SK-N-SH (cell line): ENCODE results near the gene SDS. TPM values are rescaled to one million over a fixed set of nuclear protein-coding genes. Genes with fewer than 3 reads are reported as not detected.

Experiments used
- CTCF ChIA-PET: fragments of 300-600, 350-600 bp; formaldehyde crosslinking; extraction: SDS; loops from one replicate; lab custom pipeline; 2021; lab: Yijun Ruan, JAX
- POLR2A ChIA-PET: fragments of 350-600 bp; sonication (Branson Sonifier 250); formaldehyde crosslinking; extraction: SDS; loops from one replicate; lab custom pipeline; 2020; ENCODE audit warnings: antibody characterized with exemption, inconsistent platforms; lab: Yijun Ruan, JAX
- DNase-seq: peaks from one replicate; pipeline ENCODE4 v3.0.0; 2012
- H2AFZ ChIP-seq: fragments of 200-600 bp; sonication (generic); 2 replicates; pipeline ENCODE4 v1.8.1; 2016; ENCODE audit warnings: antibody characterized with exemption, mild to moderate bottlenecking, low read depth
- H3F3A ChIP-seq: fragments of 200-600 bp; sonication (generic); replicated peaks from 2 replicates; pipeline ENCODE3; 2016; ENCODE audit warnings: antibody characterized with exemption, mild to moderate bottlenecking; ENCODE audit not compliant: insufficient read depth
- H3K27ac ChIP-seq, 2 experiments: fragments of 200-500 bp in 1 of 2; fragments of 200-600 bp in 1 of 2; sonication (Bioruptor generic) in 1 of 2; sonication (generic), shearing (Covaris generic) in 1 of 2; 2 replicates each; pipeline versions ENCODE4 v1.5.1 to v1.6.1; 2014 to 2016; ENCODE audit warnings: low read depth in 2 of 2, inconsistent platforms in 1 of 2, low read length in 1 of 2, mild to moderate bottlenecking in 1 of 2, mixed read lengths in 1 of 2
- H3K27me3 ChIP-seq: fragments of 200-600 bp; sonication (generic), shearing (Covaris generic); 2 replicates; pipeline ENCODE4 v1.6.1; 2016; ENCODE audit warnings: mixed run types; ENCODE audit not compliant: insufficient read depth
- H3K36me3 ChIP-seq, 2 experiments: fragments of 200-500 bp in 1 of 2; fragments of 200-600 bp in 1 of 2; sonication (Bioruptor generic) in 1 of 2; sonication (generic) in 1 of 2; replicated peaks in 1 of 2; 2 replicates each; pipeline versions ENCODE3 to v1.5.1; 2014 to 2016; ENCODE audit warnings: low read length in 1 of 2, mild to moderate bottlenecking in 1 of 2; ENCODE audit not compliant: insufficient read depth in 2 of 2, control insufficient read depth in 1 of 2
- H3K4me1 ChIP-seq, 2 experiments: fragments of 200-500 bp in 1 of 2; fragments of 200-600 bp in 1 of 2; sonication (Bioruptor generic) in 1 of 2; sonication (generic), shearing (Covaris generic) in 1 of 2; 2 replicates each; pipeline versions ENCODE4 v1.5.1 to v1.6.1; 2014 to 2016; ENCODE audit warnings: low read depth in 1 of 2, low read length in 1 of 2, mixed run types in 1 of 2; ENCODE audit not compliant: insufficient read depth in 2 of 2, control insufficient read depth in 1 of 2
- H3K4me2 ChIP-seq: fragments of 200-600 bp; sonication (generic), shearing (Covaris generic); 2 replicates; pipeline ENCODE4 v1.6.1; 2017; ENCODE audit warnings: mixed run types
- H3K4me3 ChIP-seq, 2 experiments: fragments of 200-500 bp in 1 of 2; fragments of 200-600 bp in 1 of 2; sonication (Bioruptor generic) in 1 of 2; sonication (generic), shearing (Covaris generic) in 1 of 2; 2 replicates each; pipeline versions ENCODE4 v1.5.1 to v1.8.1; 2014 to 2016; ENCODE audit warnings: low read depth in 2 of 2, inconsistent platforms in 1 of 2, low read length in 1 of 2, mild to moderate bottlenecking in 1 of 2, mixed read lengths in 1 of 2, moderate library complexity in 1 of 2
- H3K79me2 ChIP-seq: fragments of 200-600 bp; sonication (generic); 2 replicates; pipeline ENCODE4 v1.8.1; 2017; ENCODE audit warnings: mild to moderate bottlenecking; ENCODE audit not compliant: insufficient read depth
- H3K9ac ChIP-seq: fragments of 200-600 bp; sonication (generic); 2 replicates; pipeline ENCODE4 v1.6.1; 2017; ENCODE audit warnings: mixed run types
- H3K9me2 ChIP-seq: fragments of 200-600 bp; sonication (generic); 2 replicates; pipeline ENCODE4 v1.6.1; 2017; ENCODE audit warnings: mixed run types
- H3K9me3 ChIP-seq: fragments of 200-600 bp; sonication (generic); 2 replicates; pipeline ENCODE4 v1.6.1; 2017; ENCODE audit warnings: mixed run types, mild to moderate bottlenecking, moderate library complexity
- H4K20me1 ChIP-seq: fragments of 200-600 bp; sonication (generic); 2 replicates; pipeline ENCODE4 v1.6.1; 2017; ENCODE audit warnings: mild to moderate bottlenecking, mixed run types; ENCODE audit not compliant: insufficient read depth
- CHD2 ChIP-seq: fragments of 150-350 bp; IDR thresholded peaks from 2 replicates; pipeline ENCODE4 v1.6.1; 2018; ENCODE audit warnings: low read length; ENCODE audit not compliant: partially characterized antibody
- ELF1 ChIP-seq: IDR thresholded peaks from 2 replicates; pipeline ENCODE4 v1.4.0; 2012
- EP300 ChIP-seq, 2 experiments: IDR thresholded peaks; 2 replicates each; pipeline versions ENCODE4 v1.4.0 to v1.6.1; 2012; ENCODE audit warnings: borderline replicate concordance in 1 of 2, low read depth in 1 of 2, low read length in 1 of 2
- EZH2phosphoT487 ChIP-seq: fragments of 200-600 bp; sonication (generic); IDR thresholded peaks from 2 replicates; pipeline ENCODE4 v1.6.1; 2017; ENCODE audit warnings: low read depth, mixed run types, mild to moderate bottlenecking, antibody characterized with exemption, moderate library complexity, borderline replicate concordance
- FOSL2 ChIP-seq: IDR thresholded peaks from 2 replicates; pipeline ENCODE4 v1.4.0; 2012; ENCODE audit warnings: low read depth, mild to moderate bottlenecking, moderate library complexity, borderline replicate concordance
- GABPA ChIP-seq: IDR thresholded peaks from 2 replicates; pipeline ENCODE4 v1.4.0; 2012; ENCODE audit warnings: low read depth, mild to moderate bottlenecking
- GATA2 ChIP-seq: sonication (generic); formaldehyde crosslinking; IDR thresholded peaks from 2 replicates; pipeline ENCODE4 v1.5.0; 2020; ENCODE audit warnings: mild to moderate bottlenecking, missing genetic modification reagents
- JUND ChIP-seq: IDR thresholded peaks from 2 replicates; pipeline ENCODE4 v1.4.0; 2012
- MEF2A ChIP-seq: IDR thresholded peaks from 2 replicates; pipeline ENCODE4 v1.4.0; 2012; ENCODE audit warnings: low read depth, borderline replicate concordance
- MXI1 ChIP-seq: IDR thresholded peaks from 2 replicates; pipeline ENCODE4 v1.6.1; 2012; ENCODE audit warnings: mild to moderate bottlenecking, low read depth, low read length, improper control_type of control experiment
- NFIC ChIP-seq: IDR thresholded peaks from 2 replicates; pipeline ENCODE4 v1.4.0; 2012; ENCODE audit warnings: borderline replicate concordance
- NRF1 ChIP-seq: IDR thresholded peaks from 2 replicates; pipeline ENCODE4 v1.6.1; 2012; ENCODE audit warnings: low read depth, mild to moderate bottlenecking, low read length
- POLR2AphosphoS5 ChIP-seq: IDR thresholded peaks from 2 replicates; pipeline ENCODE4 v1.6.1; 2012; ENCODE audit warnings: low read depth, low read length
- RAD21 ChIP-seq: IDR thresholded peaks from 2 replicates; pipeline ENCODE4 v1.6.1; 2012; ENCODE audit warnings: mild to moderate bottlenecking, low read length
- RCOR1 ChIP-seq: fragments of 150-350 bp; IDR thresholded peaks from 2 replicates; pipeline ENCODE4 v1.6.1; 2017; ENCODE audit warnings: antibody characterized with exemption, low read length
- RXRA ChIP-seq: IDR thresholded peaks from 2 replicates; pipeline ENCODE4 v1.4.0; 2012; ENCODE audit warnings: low read depth, mild to moderate bottlenecking, borderline replicate concordance
- SIN3A ChIP-seq: IDR thresholded peaks from 2 replicates; pipeline ENCODE4 v1.6.1; 2012; ENCODE audit warnings: low read depth, mild to moderate bottlenecking, low read length, moderate library complexity, borderline replicate concordance
- SMC3 ChIP-seq: IDR thresholded peaks from 2 replicates; pipeline ENCODE4 v1.6.1; 2012; ENCODE audit warnings: low read depth, low read length, improper control_type of control experiment
- TAF1 ChIP-seq: IDR thresholded peaks from 2 replicates; pipeline ENCODE4 v1.6.1; 2012; ENCODE audit warnings: low read depth, mild to moderate bottlenecking, low read length, moderate library complexity, borderline replicate concordance
- TCF12 ChIP-seq: IDR thresholded peaks from 2 replicates; pipeline ENCODE4 v1.4.0; 2012
- TEAD4 ChIP-seq: IDR thresholded peaks from 2 replicates; pipeline ENCODE4 v1.4.0; 2012; ENCODE audit warnings: mild to moderate bottlenecking, borderline replicate concordance; ENCODE audit not compliant: insufficient read depth
- YY1 ChIP-seq: IDR thresholded peaks from 2 replicates; pipeline ENCODE4 v1.4.0; 2012; ENCODE audit warnings: low read depth, mild to moderate bottlenecking
- WGBS: methylation state at CpG from one replicate; pipeline ENCODE4 v1.1.6; 2017; ENCODE audit warnings: low lambda C conversion rate; 5-methylcytosine and 5-hydroxymethylcytosine counted together
- polyA plus RNA-seq, 3 experiments: library from polyadenylated mRNA; depleted of rRNA; stranded (reverse); fragments of >200 nt; gene quantifications; 2 replicates each; pipeline ENCODE4 v1.2.3, GENCODE V29; 2012
- TF ChIP-seq, protein P1 (sequence below): fragments of 150-350 bp; IDR thresholded peaks from 2 replicates; pipeline ENCODE4 v1.6.1; 2016; ENCODE audit warnings: mild to moderate bottlenecking, low read depth, low read length
- TF ChIP-seq, protein P2 (sequence below): IDR thresholded peaks from 2 replicates; pipeline ENCODE4 v1.4.0; 2012; ENCODE audit warnings: low read depth, borderline replicate concordance
- TF ChIP-seq, protein P3 (sequence below): IDR thresholded peaks from 2 replicates; pipeline ENCODE4 v1.4.0; 2012; ENCODE audit warnings: low read depth, borderline replicate concordance
- TF ChIP-seq, protein P4 (sequence below): fragments of 150-350 bp; IDR thresholded peaks from 2 replicates; pipeline ENCODE4 v1.6.1; 2017; ENCODE audit warnings: antibody characterized with exemption, low read length, low read depth, borderline replicate concordance
- TF ChIP-seq, protein P5 (sequence below): IDR thresholded peaks from 2 replicates; pipeline ENCODE4; 2012
- TF ChIP-seq, protein P6 (sequence below): IDR thresholded peaks from 2 replicates; pipeline ENCODE4 v1.4.0; 2012; ENCODE audit warnings: low read depth

The SDS gene
- polyA plus RNA-seq, 1 of the 3 experiments (the other 2 are of a cell fraction) = 0.08 TPM

DNA sequence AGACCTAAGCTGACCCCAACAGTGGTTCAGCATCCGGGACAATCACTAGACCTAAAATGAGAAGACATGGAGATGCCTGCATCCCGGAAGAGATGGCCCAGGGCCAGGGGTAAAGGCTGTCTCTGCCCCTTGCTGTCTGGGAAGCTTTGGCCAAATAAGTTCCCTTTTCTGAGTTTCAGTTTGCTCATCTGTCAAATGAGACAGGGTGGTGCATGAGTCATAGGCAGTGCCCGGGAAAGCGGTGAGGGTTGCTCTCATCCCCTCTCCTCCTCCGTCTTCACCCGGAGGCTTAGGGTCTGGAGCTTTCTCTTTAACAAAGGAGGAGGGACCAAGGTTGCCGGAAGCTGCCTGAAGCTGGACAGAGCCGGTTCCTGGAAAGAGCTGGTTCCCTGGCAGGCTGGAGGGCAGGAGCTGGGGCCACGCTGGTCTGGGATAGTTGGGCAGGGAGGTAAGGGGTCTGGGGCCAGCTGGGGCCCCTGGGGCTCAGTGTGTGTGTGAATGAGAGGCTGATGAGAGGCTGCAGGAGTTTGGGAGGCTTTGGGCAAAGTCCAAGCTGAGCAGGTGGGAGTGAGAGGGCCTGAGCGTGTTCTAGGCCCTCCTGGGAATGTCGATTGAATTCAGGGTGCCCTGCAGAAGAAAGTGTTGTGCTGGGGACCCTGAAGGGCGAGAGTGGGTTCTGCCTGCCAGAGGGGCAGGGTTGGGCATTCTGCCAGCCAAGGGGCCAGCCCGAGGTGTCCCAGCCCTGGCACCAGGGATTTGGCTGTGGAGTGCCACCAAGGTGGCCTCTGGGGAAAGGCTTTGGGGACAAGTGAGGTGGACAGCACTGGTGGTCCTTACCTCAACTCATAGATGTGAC lies 18.6 kb upstream of the SDS start, which contains the start of gene SDSL:
Gene SDSL (plus strand): TSS at position 351 of the 856 bp plus-strand sequence. CDS start 5,603 bp downstream, outside the sequence.
- POLR2A ChIA-PET = interaction anchor here (0.5 to 1.5 kb wide), 3 partner anchors 24 to 87 kb away, joined by 3 to 4 read pairs (median 3); partner anchors contain the start of gene SLC8B1
- WGBS = 10% methylated on average over 13 of the region's 13 CpGs
- CTCF ChIA-PET = interaction anchor here (0.6 to 4.7 kb wide), 3 partner anchors 102 to 226 kb away, joined by 3 to 42 read pairs (median 3); partner anchors contain the start of gene TPCN1
- peak; percentile 96 for TF ChIP-seq POLR2AphosphoS5
- TF ChIP-seq NFIC = peak; percentile 69
- TF ChIP-seq ELF1 = peak; percentile 84
- TF ChIP-seq FOSL2 = peak; percentile 77
- no peak for TF ChIP-seq NRF1
- TF ChIP-seq GATA2 (CRISPR knock-in tag) = no peak
- TF ChIP-seq RAD21 = no peak
- no peak for TF ChIP-seq TEAD4
- TF ChIP-seq, protein P1, sequence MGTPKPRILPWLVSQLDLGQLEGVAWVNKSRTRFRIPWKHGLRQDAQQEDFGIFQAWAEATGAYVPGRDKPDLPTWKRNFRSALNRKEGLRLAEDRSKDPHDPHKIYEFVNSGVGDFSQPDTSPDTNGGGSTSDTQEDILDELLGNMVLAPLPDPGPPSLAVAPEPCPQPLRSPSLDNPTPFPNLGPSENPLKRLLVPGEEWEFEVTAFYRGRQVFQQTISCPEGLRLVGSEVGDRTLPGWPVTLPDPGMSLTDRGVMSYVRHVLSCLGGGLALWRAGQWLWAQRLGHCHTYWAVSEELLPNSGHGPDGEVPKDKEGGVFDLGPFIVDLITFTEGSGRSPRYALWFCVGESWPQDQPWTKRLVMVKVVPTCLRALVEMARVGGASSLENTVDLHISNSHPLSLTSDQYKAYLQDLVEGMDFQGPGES = no peak
- TF ChIP-seq EP300 (IDR thresholded peaks at IDR 0.05; ENCODE audit: borderline replicate concordance in 1 of 2, low read depth in 1 of 2, low read length in 1 of 2) = no peak; a peak in 1 of 4 replicates
- TF ChIP-seq, protein P2, sequence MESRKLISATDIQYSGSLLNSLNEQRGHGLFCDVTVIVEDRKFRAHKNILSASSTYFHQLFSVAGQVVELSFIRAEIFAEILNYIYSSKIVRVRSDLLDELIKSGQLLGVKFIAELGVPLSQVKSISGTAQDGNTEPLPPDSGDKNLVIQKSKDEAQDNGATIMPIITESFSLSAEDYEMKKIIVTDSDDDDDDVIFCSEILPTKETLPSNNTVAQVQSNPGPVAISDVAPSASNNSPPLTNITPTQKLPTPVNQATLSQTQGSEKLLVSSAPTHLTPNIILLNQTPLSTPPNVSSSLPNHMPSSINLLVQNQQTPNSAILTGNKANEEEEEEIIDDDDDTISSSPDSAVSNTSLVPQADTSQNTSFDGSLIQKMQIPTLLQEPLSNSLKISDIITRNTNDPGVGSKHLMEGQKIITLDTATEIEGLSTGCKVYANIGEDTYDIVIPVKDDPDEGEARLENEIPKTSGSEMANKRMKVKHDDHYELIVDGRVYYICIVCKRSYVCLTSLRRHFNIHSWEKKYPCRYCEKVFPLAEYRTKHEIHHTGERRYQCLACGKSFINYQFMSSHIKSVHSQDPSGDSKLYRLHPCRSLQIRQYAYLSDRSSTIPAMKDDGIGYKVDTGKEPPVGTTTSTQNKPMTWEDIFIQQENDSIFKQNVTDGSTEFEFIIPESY = no peak
- TF ChIP-seq SIN3A = peak; percentile 79
- TF ChIP-seq EZH2phosphoT487 = no peak
- TF ChIP-seq, protein P3, sequence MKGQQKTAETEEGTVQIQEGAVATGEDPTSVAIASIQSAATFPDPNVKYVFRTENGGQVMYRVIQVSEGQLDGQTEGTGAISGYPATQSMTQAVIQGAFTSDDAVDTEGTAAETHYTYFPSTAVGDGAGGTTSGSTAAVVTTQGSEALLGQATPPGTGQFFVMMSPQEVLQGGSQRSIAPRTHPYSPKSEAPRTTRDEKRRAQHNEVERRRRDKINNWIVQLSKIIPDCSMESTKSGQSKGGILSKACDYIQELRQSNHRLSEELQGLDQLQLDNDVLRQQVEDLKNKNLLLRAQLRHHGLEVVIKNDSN = no peak
- TF ChIP-seq TCF12 = peak; percentile 40; the same call in 1 of the 2 replicates
- TF ChIP-seq JUND = peak; percentile 73
- TF ChIP-seq MEF2A = no peak
- TF ChIP-seq RXRA = no peak
- TF ChIP-seq YY1 = peak; percentile 42; the same call in 1 of the 2 replicates
- TF ChIP-seq TAF1 = peak; percentile 86
- TF ChIP-seq MXI1 = peak; percentile 76
- peak; percentile 69 for TF ChIP-seq GABPA
- TF ChIP-seq, protein P4, sequence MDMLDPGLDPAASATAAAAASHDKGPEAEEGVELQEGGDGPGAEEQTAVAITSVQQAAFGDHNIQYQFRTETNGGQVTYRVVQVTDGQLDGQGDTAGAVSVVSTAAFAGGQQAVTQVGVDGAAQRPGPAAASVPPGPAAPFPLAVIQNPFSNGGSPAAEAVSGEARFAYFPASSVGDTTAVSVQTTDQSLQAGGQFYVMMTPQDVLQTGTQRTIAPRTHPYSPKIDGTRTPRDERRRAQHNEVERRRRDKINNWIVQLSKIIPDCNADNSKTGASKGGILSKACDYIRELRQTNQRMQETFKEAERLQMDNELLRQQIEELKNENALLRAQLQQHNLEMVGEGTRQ = no peak
- TF ChIP-seq SMC3 = no peak
- TF ChIP-seq, protein P5, sequence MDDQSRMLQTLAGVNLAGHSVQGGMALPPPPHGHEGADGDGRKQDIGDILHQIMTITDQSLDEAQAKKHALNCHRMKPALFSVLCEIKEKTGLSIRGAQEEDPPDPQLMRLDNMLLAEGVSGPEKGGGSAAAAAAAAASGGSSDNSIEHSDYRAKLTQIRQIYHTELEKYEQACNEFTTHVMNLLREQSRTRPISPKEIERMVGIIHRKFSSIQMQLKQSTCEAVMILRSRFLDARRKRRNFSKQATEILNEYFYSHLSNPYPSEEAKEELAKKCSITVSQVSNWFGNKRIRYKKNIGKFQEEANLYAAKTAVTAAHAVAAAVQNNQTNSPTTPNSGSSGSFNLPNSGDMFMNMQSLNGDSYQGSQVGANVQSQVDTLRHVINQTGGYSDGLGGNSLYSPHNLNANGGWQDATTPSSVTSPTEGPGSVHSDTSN = peak; percentile 91
- peak; percentile 21 for TF ChIP-seq CHD2
- TF ChIP-seq, protein P6, sequence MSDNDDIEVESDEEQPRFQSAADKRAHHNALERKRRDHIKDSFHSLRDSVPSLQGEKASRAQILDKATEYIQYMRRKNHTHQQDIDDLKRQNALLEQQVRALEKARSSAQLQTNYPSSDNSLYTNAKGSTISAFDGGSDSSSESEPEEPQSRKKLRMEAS = peak; percentile 90
- no peak for TF ChIP-seq RCOR1

More for the DNA sequence above, 18.6 kb upstream of the SDS start, which contains the start of gene SDSL:
- Histone ChIP-seq H3K27ac (peak within 1 kb of the TSS; percentile 64 to 67), H3K4me3 (peak within 1 kb of the TSS; percentile 54 to 73), H3K36me3 (no peaks in the 10 kb centered on the region), H3K9me3 (no peaks in the 10 kb centered on the region), H3F3A (no peaks in the 10 kb centered on the region), H3K27me3 (no peaks in the 10 kb centered on the region), H4K20me1 (no peaks in the 10 kb centered on the region), H2AFZ (peak within 1 kb of the TSS; percentile 84), H3K9me2 (no peaks in the 10 kb centered on the region), H3K79me2 (peaks cover 10% of the 10 kb centered on the region), H3K9ac (peak within 1 kb of the TSS; percentile 90), H3K4me2 (peak within 1 kb of the TSS; percentile 98), H3K4me1 (peaks cover 0 to 5% of the 10 kb centered on the region in 2 experiments; a peak in 1 of 4 replicates)
- DNase-seq = peak; percentile 75
